Loucy (cell line): ENCODE results near the gene SPECC1.

Source experiments
- H2AFZ ChIP-seq: fragments of 200-600 bp; sonication (generic); 2 replicates; pipeline ENCODE4 v1.6.0; 2016; ENCODE audit warnings: antibody characterized with exemption, mild to moderate bottlenecking, low read length, moderate library complexity
- H3F3A ChIP-seq: fragments of 200-600 bp; 2 replicates; pipeline ENCODE4 v1.6.0; 2016; ENCODE audit warnings: antibody characterized with exemption, low read depth, mild to moderate bottlenecking
- H3K27me3 ChIP-seq: fragments of 200-600 bp; sonication (generic); 2 replicates; pipeline ENCODE4 v1.6.1; 2014; ENCODE audit warnings: low read length, mild to moderate bottlenecking; ENCODE audit not compliant: insufficient read depth, poor library complexity, severe bottlenecking
- H3K36me3 ChIP-seq: fragments of 200-600 bp; sonication (generic); 2 replicates; pipeline ENCODE4 v1.6.1; 2016; ENCODE audit warnings: low read length; ENCODE audit not compliant: insufficient read depth
- H3K4me1 ChIP-seq: fragments of 200-600 bp; sonication (generic); 2 replicates; pipeline ENCODE4 v1.5.1; 2014; ENCODE audit warnings: low read length, mild to moderate bottlenecking; ENCODE audit not compliant: insufficient read depth, poor library complexity, severe bottlenecking
- H3K4me2 ChIP-seq: fragments of 200-600 bp; sonication (generic); 2 replicates; pipeline ENCODE4 v1.6.0; 2014; ENCODE audit warnings: antibody characterized with exemption, low read length, low read depth, mild to moderate bottlenecking; ENCODE audit not compliant: poor library complexity, severe bottlenecking
- H3K4me3 ChIP-seq: fragments of 200-600 bp; sonication (generic); 2 replicates; pipeline ENCODE4 v1.5.1; 2014; ENCODE audit warnings: low read length, mild to moderate bottlenecking, mixed read lengths; ENCODE audit not compliant: poor library complexity, severe bottlenecking
- H3K79me2 ChIP-seq: fragments of 200-600 bp; sonication (generic); 2 replicates; pipeline ENCODE4 v1.6.1; 2014; ENCODE audit warnings: low read length; ENCODE audit not compliant: insufficient read depth
- H3K9ac ChIP-seq: fragments of 200-600 bp; sonication (generic); 2 replicates; pipeline ENCODE4 v1.6.0; 2014; ENCODE audit warnings: mild to moderate bottlenecking, low read depth, low read length, moderate library complexity; ENCODE audit not compliant: poor library complexity, severe bottlenecking
- H3K9me2 ChIP-seq: fragments of 200-600 bp; sonication (generic); replicated peaks from 2 replicates; pipeline ENCODE4 v1.6.1; 2016; ENCODE audit warnings: low read depth, low read length, mixed read lengths
- H3K9me3 ChIP-seq: fragments of 200-600 bp; sonication (generic); 2 replicates; pipeline ENCODE4 v1.6.1; 2014; ENCODE audit warnings: mild to moderate bottlenecking, antibody characterized with exemption, low read length, low read depth; ENCODE audit not compliant: insufficient read depth
- H4K20me1 ChIP-seq: fragments of 200-600 bp; sonication (generic); 2 replicates; pipeline ENCODE4 v1.6.0; 2014; ENCODE audit warnings: antibody characterized with exemption, low read length, mild to moderate bottlenecking; ENCODE audit not compliant: insufficient read depth, poor library complexity, severe bottlenecking
- CTCF ChIP-seq: fragments of 200-600 bp; sonication (generic); conservative IDR thresholded peaks from 2 replicates; pipeline ENCODE4 v1.5.1; 2014; ENCODE audit warnings: mild to moderate bottlenecking, antibody characterized with exemption, low read length
- EZH2phosphoT487 ChIP-seq: fragments of 200-600 bp; IDR thresholded peaks from 2 replicates; pipeline ENCODE4 v1.6.1; 2018; ENCODE audit warnings: antibody characterized with exemption, mild to moderate bottlenecking, moderate library complexity, borderline replicate concordance

SPECC1 gene

GRCh38 chr17:20028443-20028842 is 19.3 kb downstream of the SPECC1 start:
- no peaks in the 10 kb centered on the region for H4K20me1 ChIP-seq
- H3K9me2 ChIP-seq: no peaks in the 10 kb centered on the region
- TF ChIP-seq CTCF (no peak), EZH2phosphoT487 (no peak)
- no peaks in the 10 kb centered on the region for H3F3A ChIP-seq
- H3K9ac ChIP-seq: no peak overlapping the region
- H3K4me2 ChIP-seq: no peak overlapping the region
- H3K79me2 ChIP-seq: no peaks in the 10 kb centered on the region
- peaks cover 3% of the 10 kb centered on the region for H3K4me1 ChIP-seq
- H2AFZ ChIP-seq: no peak overlapping the region
- no peaks in the 10 kb centered on the region for H3K36me3 ChIP-seq
- H3K27me3 ChIP-seq: no peaks in the 10 kb centered on the region
- no peaks in the 10 kb centered on the region for H3K9me3 ChIP-seq
- no peak overlapping the region for H3K4me3 ChIP-seq

- TF ChIP-seq EZH2phosphoT487: no peak
- no peak for TF ChIP-seq CTCF
- Histone ChIP-seq H3K9me2 (no peaks in the 10 kb centered on the region), H3K4me3 (no peak overlapping the region), H3K79me2 (no peaks in the 10 kb centered on the region), H3K4me2 (no peak overlapping the region), H2AFZ (no peak overlapping the region), H4K20me1 (no peaks in the 10 kb centered on the region), H3K27me3 (no peaks in the 10 kb centered on the region), H3F3A (no peaks in the 10 kb centered on the region), H3K9me3 (no peaks in the 10 kb centered on the region), H3K36me3 (no peaks in the 10 kb centered on the region), H3K4me1 (peaks cover 7% of the 10 kb centered on the region), H3K9ac (no peak overlapping the region)
Observed at GRCh38 chr17:20032636-20033035, 23.5 kb downstream of the SPECC1 start.

GRCh38 chr17:20033415-20033814 is 24.3 kb downstream of the SPECC1 start:
- H3K9me3 ChIP-seq: no peaks in the 10 kb centered on the region
- no peaks in the 10 kb centered on the region for H3F3A ChIP-seq
- H2AFZ ChIP-seq: no peak overlapping the region
- TF ChIP-seq EZH2phosphoT487 (no peak), CTCF (no peak)
- H4K20me1 ChIP-seq: no peaks in the 10 kb centered on the region
- no peaks in the 10 kb centered on the region for H3K9me2 ChIP-seq
- no peak overlapping the region for H3K9ac ChIP-seq
- H3K27me3 ChIP-seq: no peaks in the 10 kb centered on the region
- no peaks in the 10 kb centered on the region for H3K79me2 ChIP-seq
- no peak overlapping the region for H3K4me2 ChIP-seq
- no peak overlapping the region for H3K4me3 ChIP-seq
- H3K4me1 ChIP-seq: peaks cover 7% of the 10 kb centered on the region
- H3K36me3 ChIP-seq: no peaks in the 10 kb centered on the region
